Esophagus muscularis mucosa (tissue), 4 donors: ENCODE results near the gene RPEL1. TPM values are rescaled to one million over a fixed set of nuclear protein-coding genes. Genes with fewer than 3 reads are reported as not detected.
"Not testable (repeated sequence)": the region's sequence is repeated elsewhere in the genome, so short reads cannot be mapped to it uniquely, and the experiment has no call there.

Experiments
- DNase-seq: peaks from one replicate; pipeline ENCODE4 v3.0.0-alpha.2; 2017; ENCODE audit errors: extremely low spot score
- H3K27ac ChIP-seq, 4 donors: fragments of 200-600 bp; sonication (generic); replicated peaks in 1 of 4; 1 replicate in 3 of 4; 2 replicates in 1 of 4; pipeline ENCODE4 v1.5.1; 2016 to 2019; ENCODE audit warnings: mild to moderate bottlenecking in 1 of 4
- H3K27me3 ChIP-seq, 4 donors: fragments of 200-600 bp; sonication (generic); one replicate each; pipeline versions ENCODE4 v1.5.1 to v1.6.0; 2016 to 2019
- H3K36me3 ChIP-seq, 4 donors: fragments of 200-600 bp; sonication (generic); one replicate each; pipeline ENCODE4 v1.5.1; 2016 to 2019
- H3K4me1 ChIP-seq, 4 donors: fragments of 200-600 bp; sonication (generic); one replicate each; pipeline ENCODE4 v1.5.1; 2016 to 2019
- H3K4me3 ChIP-seq, 4 donors: fragments of 200-600 bp; sonication (generic); 1 replicate in 2 of 4; 2 replicates in 2 of 4; pipeline ENCODE4 v1.5.1; 2016 to 2019; ENCODE audit warnings: mild to moderate bottlenecking in 4 of 4, moderate library complexity in 1 of 4
- H3K9me3 ChIP-seq, 4 donors: fragments of 200-600 bp; sonication (generic); 1 replicate in 3 of 4; 2 replicates in 1 of 4; pipeline ENCODE4 v1.5.1; 2016 to 2019
- EP300 ChIP-seq: sonication (generic); formaldehyde crosslinking; IDR thresholded peaks from one replicate; pipeline ENCODE4 v1.6.1; 2017; ENCODE audit warnings: antibody characterized with exemption
- POLR2A ChIP-seq: fragments of 450-650 bp; IDR thresholded peaks from one replicate; pipeline ENCODE4 v1.6.1; 2017; ENCODE audit warnings: antibody characterized with exemption, moderate library complexity, mild to moderate bottlenecking, low read depth
- POLR2AphosphoS5 ChIP-seq, 2 donors: sonication (generic); formaldehyde crosslinking; IDR thresholded peaks; one replicate each; pipeline ENCODE4 v1.6.1; 2017; ENCODE audit warnings: antibody characterized with exemption in 2 of 2
- WGBS: methylation state at CpG from one replicate; pipeline ENCODE4 v1.1.5; 2018; 5-methylcytosine and 5-hydroxymethylcytosine counted together
- intact Hi-C: fragments of 100-400 bp; cut with DNase I; formaldehyde crosslinking; loops from one replicate; pipeline ENCODE4 v1.15.1; 2023
- total RNA-seq, 4 donors: library from RNA; depleted of rRNA; stranded (reverse); fragments of >200 nt; gene quantifications; one replicate each; pipeline versions ENCODE4 v1.1.0 to v1.2.1, GENCODE V29; 2016
- TF ChIP-seq, protein P1 (sequence below), 3 experiments: fragments of 200-600 bp in 2 of 3; fragments of 450-650 bp in 1 of 3; sonication (generic) in 2 of 3; IDR thresholded peaks; one replicate each; pipeline ENCODE4 v1.5.1; 2017 to 2019; ENCODE audit warnings: antibody characterized with exemption in 3 of 3, mild to moderate bottlenecking in 2 of 3, moderate library complexity in 1 of 3

RPEL1 gene
- total RNA-seq, 4 donors from 2014 or later: 0.17 TPM; not detected in 3

DNA sequence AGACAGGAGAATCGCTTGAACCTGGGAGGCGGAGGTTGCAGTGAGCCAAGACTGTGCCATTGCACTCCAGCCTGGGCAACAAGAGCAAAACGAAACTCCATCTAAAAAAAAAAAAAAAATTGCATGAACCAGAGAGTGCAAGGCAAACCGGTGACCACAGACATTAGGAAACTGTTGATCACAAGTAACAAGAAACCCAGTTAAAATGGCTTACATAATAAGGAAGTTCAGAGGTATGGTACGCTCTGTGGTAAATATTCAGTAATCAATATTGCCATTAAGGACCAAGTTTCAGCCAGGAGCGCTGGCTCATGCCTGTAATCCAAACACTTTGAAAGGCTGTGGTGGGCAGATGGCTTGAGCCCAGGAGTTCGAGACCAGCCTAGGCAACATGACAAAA lies 43.4 kb upstream of the RPEL1 start:
- 70% methylated on average over 7 of the region's 7 CpGs for WGBS
- Histone ChIP-seq H3K27ac (no peak overlapping the region), H3K4me3 (no peak overlapping the region), H3K27me3 (no peaks in the 10 kb centered on the region), H3K36me3 (no peaks in the 10 kb centered on the region), H3K4me1 (peaks cover 0 to 8% (median 7%) of the 10 kb centered on the region in 4 donors), H3K9me3 (no peaks in the 10 kb centered on the region)
- DNase-seq: no peak
- no peak for TF ChIP-seq EP300
- TF ChIP-seq, protein P1, sequence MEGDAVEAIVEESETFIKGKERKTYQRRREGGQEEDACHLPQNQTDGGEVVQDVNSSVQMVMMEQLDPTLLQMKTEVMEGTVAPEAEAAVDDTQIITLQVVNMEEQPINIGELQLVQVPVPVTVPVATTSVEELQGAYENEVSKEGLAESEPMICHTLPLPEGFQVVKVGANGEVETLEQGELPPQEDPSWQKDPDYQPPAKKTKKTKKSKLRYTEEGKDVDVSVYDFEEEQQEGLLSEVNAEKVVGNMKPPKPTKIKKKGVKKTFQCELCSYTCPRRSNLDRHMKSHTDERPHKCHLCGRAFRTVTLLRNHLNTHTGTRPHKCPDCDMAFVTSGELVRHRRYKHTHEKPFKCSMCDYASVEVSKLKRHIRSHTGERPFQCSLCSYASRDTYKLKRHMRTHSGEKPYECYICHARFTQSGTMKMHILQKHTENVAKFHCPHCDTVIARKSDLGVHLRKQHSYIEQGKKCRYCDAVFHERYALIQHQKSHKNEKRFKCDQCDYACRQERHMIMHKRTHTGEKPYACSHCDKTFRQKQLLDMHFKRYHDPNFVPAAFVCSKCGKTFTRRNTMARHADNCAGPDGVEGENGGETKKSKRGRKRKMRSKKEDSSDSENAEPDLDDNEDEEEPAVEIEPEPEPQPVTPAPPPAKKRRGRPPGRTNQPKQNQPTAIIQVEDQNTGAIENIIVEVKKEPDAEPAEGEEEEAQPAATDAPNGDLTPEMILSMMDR (IDR thresholded peaks at IDR 0.05): no peak
- intact Hi-C loops: no loop called here

DNA sequence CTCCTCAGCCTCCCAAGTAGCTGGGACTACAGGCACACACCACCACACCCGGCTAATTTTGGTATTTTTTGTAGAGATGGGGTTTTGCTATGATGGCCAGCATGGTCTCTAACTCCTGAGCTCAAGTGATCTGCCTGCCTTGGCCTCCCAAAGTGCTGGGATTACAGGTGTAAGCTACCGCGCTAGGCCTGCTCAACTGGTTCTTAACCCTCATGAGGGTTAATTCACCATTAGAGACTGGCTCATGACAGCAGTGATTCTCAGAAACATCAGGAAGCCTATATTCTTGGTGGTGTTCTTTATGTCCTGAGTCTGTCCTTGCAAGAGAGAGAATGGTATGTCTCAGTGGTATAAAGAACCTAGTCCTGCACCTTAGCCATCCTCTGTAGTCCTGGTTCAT lies 42.2 kb upstream of the RPEL1 start:
- intact Hi-C loops: no loop called here
- Histone ChIP-seq H3K36me3 (no peaks in the 10 kb centered on the region), H3K4me1 (peaks cover 0 to 2% (median 0%) of the 10 kb centered on the region in 4 donors), H3K4me3 (no peak overlapping the region), H3K27ac (no peak overlapping the region), H3K9me3 (no peaks in the 10 kb centered on the region), H3K27me3 (no peaks in the 10 kb centered on the region)
- WGBS: 96% methylated on average over 3 of the region's 3 CpGs
- no peak for TF ChIP-seq EP300
- TF ChIP-seq, protein P1 (IDR thresholded peaks at IDR 0.05): no peak
- no peak for TF ChIP-seq POLR2A
- no peak for TF ChIP-seq POLR2AphosphoS5 (IDR thresholded peaks at IDR 0.05)
- DNase-seq: no peak

DNA sequence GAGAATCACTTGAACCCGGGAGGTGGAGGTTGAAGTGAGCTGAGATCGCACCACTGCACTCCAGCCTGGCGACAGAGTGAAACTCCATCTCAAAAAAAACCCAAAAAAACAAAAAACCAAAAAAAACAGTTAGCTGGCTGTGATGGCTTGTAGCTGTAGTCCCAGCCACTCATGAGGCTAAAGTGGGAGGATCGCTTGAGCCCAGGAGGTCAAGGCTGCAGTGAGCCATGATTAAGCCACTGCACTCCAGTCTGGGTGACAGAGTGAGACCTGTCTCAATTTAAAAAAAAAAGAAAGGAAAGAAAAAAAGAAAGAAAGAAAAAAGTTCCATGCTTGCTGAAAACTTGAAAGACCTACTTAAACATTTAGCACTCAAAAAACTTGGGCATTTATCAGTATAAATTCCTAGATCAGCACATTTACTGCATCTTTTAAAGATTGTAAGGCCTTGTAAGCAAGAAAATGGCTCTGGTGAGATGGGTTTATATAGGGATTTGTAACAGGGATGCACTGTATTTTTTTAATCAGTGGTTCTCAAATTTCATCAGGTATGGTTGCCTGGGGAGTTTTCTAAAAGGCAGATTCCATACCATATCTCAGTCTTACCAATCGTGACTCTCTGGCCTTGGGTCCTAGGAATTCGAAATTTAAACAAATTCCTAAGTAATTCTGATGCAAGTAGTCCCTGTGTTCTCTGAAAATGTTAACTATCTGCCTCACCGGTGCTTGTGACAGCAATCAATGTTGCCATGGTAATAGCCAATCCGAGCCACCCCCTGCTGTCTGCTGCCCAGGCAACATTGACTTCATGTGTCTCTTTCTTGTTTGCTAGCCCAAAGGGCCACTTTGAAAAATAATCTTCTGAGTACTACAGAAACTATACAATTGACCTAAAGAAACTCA lies 41.1 kb upstream of the RPEL1 start:
- Histone ChIP-seq H3K36me3 (no peaks in the 10 kb centered on the region), H3K9me3 (peaks cover 0 to 4% (median 1%) of the 10 kb centered on the region in 4 donors), H3K4me3 (no peak overlapping the region), H3K4me1 (no peaks in the 10 kb centered on the region), H3K27me3 (no peaks in the 10 kb centered on the region), H3K27ac (no peak overlapping the region)
- intact Hi-C loops: no loop called here
- WGBS: 71% methylated on average over 8 of the region's 8 CpGs
- TF ChIP-seq POLR2AphosphoS5 (IDR thresholded peaks at IDR 0.05): no peak
- no peak for TF ChIP-seq POLR2A
- TF ChIP-seq, protein P1 (IDR thresholded peaks at IDR 0.05): no peak
- TF ChIP-seq EP300: no peak
- no peak for DNase-seq

DNA sequence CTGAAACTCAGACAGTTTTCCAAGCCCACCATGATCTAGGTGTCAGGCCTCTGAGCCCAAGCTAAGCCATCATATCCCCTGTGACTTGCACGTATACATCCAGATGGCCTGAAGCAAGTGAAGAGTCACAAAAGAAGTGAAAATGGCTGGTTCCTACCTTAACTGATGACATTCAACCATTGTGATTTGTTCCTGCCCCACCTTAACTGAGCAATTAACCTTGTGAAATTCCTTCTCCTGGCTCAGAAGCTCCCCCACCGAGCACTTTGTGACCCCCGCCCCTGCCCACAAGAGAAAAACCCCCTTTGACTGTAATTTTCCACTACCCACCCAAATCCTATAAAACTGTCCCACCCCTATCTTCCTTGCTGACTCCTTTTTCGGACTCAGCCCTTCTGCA lies 40.3 kb upstream of the RPEL1 start:
- H3K4me1 ChIP-seq, H3K4me3 ChIP-seq, H3K36me3 ChIP-seq, H3K27ac ChIP-seq, DNase-seq, intact Hi-C loops, H3K27me3 ChIP-seq: not testable (repeated sequence)
- whole genome bisulfite sequencing: 92% methylated on average over 4 of the region's 4 CpGs
- H3K9me3 ChIP-seq: peaks cover 0 to 11% (median 5%) of the 10 kb centered on the region in 4 donors

DNA sequence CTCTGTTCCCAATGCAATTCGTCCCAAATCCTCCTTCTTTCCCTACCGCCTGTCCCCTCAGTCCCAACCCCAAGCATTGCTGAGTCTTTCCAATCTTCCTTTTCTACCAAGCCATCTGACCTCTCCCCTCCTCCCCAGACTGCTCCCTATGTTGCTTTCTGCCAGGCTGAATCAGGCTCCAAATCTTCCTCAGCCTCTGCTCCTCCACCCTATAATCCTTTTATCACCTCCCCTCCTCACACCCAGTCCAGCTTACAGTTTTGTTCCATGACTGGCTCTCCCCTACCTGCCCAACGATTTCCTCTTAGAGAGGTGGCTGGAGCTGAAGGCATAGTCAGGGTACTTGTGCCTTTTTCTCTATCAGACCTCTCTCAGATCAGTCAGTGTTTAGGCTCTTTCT lies 39.0 kb upstream of the RPEL1 start:
- H3K27me3 ChIP-seq, intact Hi-C loops, DNase-seq, H3K4me1 ChIP-seq, H3K36me3 ChIP-seq, H3K27ac ChIP-seq, H3K4me3 ChIP-seq: not testable (repeated sequence)
- WGBS: 78% methylated on average over 3 of the region's 3 CpGs
- peaks cover 0 to 13% (median 5%) of the 10 kb centered on the region in 4 donors for H3K9me3 ChIP-seq

DNA sequence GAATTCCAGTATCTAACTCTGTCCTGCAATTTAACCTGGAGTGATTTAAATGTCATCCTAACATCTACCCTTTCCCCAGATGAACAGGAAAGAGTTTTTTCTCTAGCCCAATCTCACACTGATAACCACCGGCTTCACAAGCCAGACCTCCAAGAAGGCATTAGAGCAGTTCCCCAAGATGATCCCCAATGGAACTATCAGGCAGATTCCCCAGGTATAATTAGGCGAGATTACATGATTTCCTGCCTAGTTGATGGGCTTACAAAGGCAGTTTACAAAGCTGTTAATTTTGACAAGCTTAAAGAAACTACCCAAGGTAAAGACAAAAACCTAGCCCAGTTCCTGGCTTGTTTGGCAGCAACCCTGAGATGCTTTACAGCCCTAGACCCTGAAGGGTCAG lies 38.5 kb upstream of the RPEL1 start:
- H3K27ac ChIP-seq: no peak overlapping the region
- H3K36me3 ChIP-seq: no peaks in the 10 kb centered on the region
- H3K4me3 ChIP-seq: no peak overlapping the region
- WGBS: 84% methylated on average over 2 of the region's 2 CpGs
- H3K27me3 ChIP-seq: no peaks in the 10 kb centered on the region
- no peaks in the 10 kb centered on the region for H3K4me1 ChIP-seq
- DNase-seq: no peak
- intact Hi-C loops: no loop called here
- TF ChIP-seq, protein P1 (IDR thresholded peaks at IDR 0.05): no peak
- TF ChIP-seq POLR2AphosphoS5 (IDR thresholded peaks at IDR 0.05) (no peak), EP300 (no peak), POLR2A (no peak)
- H3K9me3 ChIP-seq: peaks cover 0 to 13% (median 5%) of the 10 kb centered on the region in 4 donors

DNA sequence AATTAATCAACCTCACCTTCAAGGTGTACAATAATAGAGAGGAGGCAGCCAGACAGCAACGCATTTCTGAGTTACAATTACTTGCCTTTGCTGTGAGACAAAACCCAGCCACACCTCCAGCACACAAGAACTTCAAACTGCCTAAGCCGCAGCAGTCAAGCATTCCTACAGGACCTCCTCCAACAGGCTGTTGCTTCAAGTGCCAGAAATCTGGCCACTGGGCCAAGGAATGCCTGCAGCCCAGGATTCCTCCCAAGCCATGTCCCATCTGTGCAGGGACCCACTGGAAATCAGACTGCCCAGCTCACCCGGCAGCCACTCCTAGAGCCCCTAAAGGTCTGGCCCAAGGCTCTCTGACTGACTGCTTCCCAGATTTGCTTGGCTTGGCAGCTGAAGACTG lies 38.0 kb upstream of the RPEL1 start:
- 20% methylated on average over 1 of the region's 3 CpGs for WGBS
- H3K27ac ChIP-seq, H3K4me1 ChIP-seq, H3K36me3 ChIP-seq, H3K27me3 ChIP-seq, H3K4me3 ChIP-seq, intact Hi-C loops, DNase-seq: not testable (repeated sequence)
- peaks cover 0 to 13% (median 5%) of the 10 kb centered on the region in 4 donors for H3K9me3 ChIP-seq

DNA sequence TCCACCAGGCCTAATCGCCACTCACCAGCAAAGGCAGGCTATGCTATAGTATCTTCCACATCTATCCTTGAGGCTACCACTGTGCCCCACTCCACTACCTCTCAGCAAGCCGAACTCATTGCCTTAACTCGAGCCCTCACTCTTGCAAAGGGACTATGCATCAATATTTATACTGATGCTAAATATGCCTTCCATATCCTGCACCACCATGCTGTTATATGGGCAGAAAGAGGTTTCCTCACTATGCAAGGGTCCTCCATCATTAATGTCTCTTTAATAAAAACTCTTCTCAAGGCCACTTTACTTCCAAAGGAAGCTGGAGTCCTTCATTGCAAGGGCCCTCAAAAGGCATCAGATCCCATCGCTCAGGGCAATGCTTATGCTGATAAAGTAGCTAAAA lies 35.4 kb upstream of the RPEL1 start:
- DNase-seq, H3K27ac ChIP-seq, intact Hi-C loops, H3K4me3 ChIP-seq, H3K36me3 ChIP-seq, H3K27me3 ChIP-seq, H3K4me1 ChIP-seq: not testable (repeated sequence)
- 90% methylated on average over 4 of the region's 4 CpGs for WGBS
- peaks cover 0 to 13% (median 5%) of the 10 kb centered on the region in 4 donors for H3K9me3 ChIP-seq
